SK-N-SH (cell line): ENCODE measurements around the gene PRDM13. TPM values are rescaled to one million over a fixed set of nuclear protein-coding genes. Genes with fewer than 3 reads are reported as not detected.

Source experiments
- CTCF ChIA-PET: fragments of 300-600, 350-600 bp; formaldehyde crosslinking; extraction: SDS; loops from one replicate; lab custom pipeline; 2021; lab: Yijun Ruan, JAX
- POLR2A ChIA-PET: fragments of 350-600 bp; sonication (Branson Sonifier 250); formaldehyde crosslinking; extraction: SDS; loops from one replicate; lab custom pipeline; 2020; ENCODE audit warnings: antibody characterized with exemption, inconsistent platforms; lab: Yijun Ruan, JAX
- DNase-seq: peaks from one replicate; pipeline ENCODE4 v3.0.0; 2012
- H2AFZ ChIP-seq: fragments of 200-600 bp; sonication (generic); 2 replicates; pipeline ENCODE4 v1.8.1; 2016; ENCODE audit warnings: antibody characterized with exemption, mild to moderate bottlenecking, low read depth
- H3F3A ChIP-seq: fragments of 200-600 bp; sonication (generic); replicated peaks from 2 replicates; pipeline ENCODE3; 2016; ENCODE audit warnings: antibody characterized with exemption, mild to moderate bottlenecking; ENCODE audit not compliant: insufficient read depth
- H3K27ac ChIP-seq, 2 experiments: fragments of 200-500 bp in 1 of 2; fragments of 200-600 bp in 1 of 2; sonication (Bioruptor generic) in 1 of 2; sonication (generic), shearing (Covaris generic) in 1 of 2; 2 replicates each; pipeline versions ENCODE4 v1.5.1 to v1.6.1; 2014 to 2016; ENCODE audit warnings: low read depth in 2 of 2, inconsistent platforms in 1 of 2, low read length in 1 of 2, mild to moderate bottlenecking in 1 of 2, mixed read lengths in 1 of 2
- H3K27me3 ChIP-seq: fragments of 200-600 bp; sonication (generic), shearing (Covaris generic); 2 replicates; pipeline ENCODE4 v1.6.1; 2016; ENCODE audit warnings: mixed run types; ENCODE audit not compliant: insufficient read depth
- H3K36me3 ChIP-seq, 2 experiments: fragments of 200-500 bp in 1 of 2; fragments of 200-600 bp in 1 of 2; sonication (Bioruptor generic) in 1 of 2; sonication (generic) in 1 of 2; replicated peaks in 1 of 2; 2 replicates each; pipeline versions ENCODE3 to v1.5.1; 2014 to 2016; ENCODE audit warnings: low read length in 1 of 2, mild to moderate bottlenecking in 1 of 2; ENCODE audit not compliant: insufficient read depth in 2 of 2, control insufficient read depth in 1 of 2
- H3K4me1 ChIP-seq, 2 experiments: fragments of 200-500 bp in 1 of 2; fragments of 200-600 bp in 1 of 2; sonication (Bioruptor generic) in 1 of 2; sonication (generic), shearing (Covaris generic) in 1 of 2; 2 replicates each; pipeline versions ENCODE4 v1.5.1 to v1.6.1; 2014 to 2016; ENCODE audit warnings: low read depth in 1 of 2, low read length in 1 of 2, mixed run types in 1 of 2; ENCODE audit not compliant: insufficient read depth in 2 of 2, control insufficient read depth in 1 of 2
- H3K4me2 ChIP-seq: fragments of 200-600 bp; sonication (generic), shearing (Covaris generic); 2 replicates; pipeline ENCODE4 v1.6.1; 2017; ENCODE audit warnings: mixed run types
- H3K4me3 ChIP-seq, 2 experiments: fragments of 200-500 bp in 1 of 2; fragments of 200-600 bp in 1 of 2; sonication (Bioruptor generic) in 1 of 2; sonication (generic), shearing (Covaris generic) in 1 of 2; 2 replicates each; pipeline versions ENCODE4 v1.5.1 to v1.8.1; 2014 to 2016; ENCODE audit warnings: low read depth in 2 of 2, inconsistent platforms in 1 of 2, low read length in 1 of 2, mild to moderate bottlenecking in 1 of 2, mixed read lengths in 1 of 2, moderate library complexity in 1 of 2
- H3K79me2 ChIP-seq: fragments of 200-600 bp; sonication (generic); 2 replicates; pipeline ENCODE4 v1.8.1; 2017; ENCODE audit warnings: mild to moderate bottlenecking; ENCODE audit not compliant: insufficient read depth
- H3K9ac ChIP-seq: fragments of 200-600 bp; sonication (generic); 2 replicates; pipeline ENCODE4 v1.6.1; 2017; ENCODE audit warnings: mixed run types
- H3K9me2 ChIP-seq: fragments of 200-600 bp; sonication (generic); 2 replicates; pipeline ENCODE4 v1.6.1; 2017; ENCODE audit warnings: mixed run types
- H3K9me3 ChIP-seq: fragments of 200-600 bp; sonication (generic); 2 replicates; pipeline ENCODE4 v1.6.1; 2017; ENCODE audit warnings: mixed run types, mild to moderate bottlenecking, moderate library complexity
- H4K20me1 ChIP-seq: fragments of 200-600 bp; sonication (generic); 2 replicates; pipeline ENCODE4 v1.6.1; 2017; ENCODE audit warnings: mild to moderate bottlenecking, mixed run types; ENCODE audit not compliant: insufficient read depth
- CTCF ChIP-seq: fragments of 200-600 bp; sonication (generic); IDR thresholded peaks from 2 replicates; pipeline ENCODE4 v1.6.1; 2017; ENCODE audit warnings: antibody characterized with exemption, mild to moderate bottlenecking, moderate library complexity
- EP300 ChIP-seq, 2 experiments: IDR thresholded peaks; 2 replicates each; pipeline versions ENCODE4 v1.4.0 to v1.6.1; 2012; ENCODE audit warnings: borderline replicate concordance in 1 of 2, low read depth in 1 of 2, low read length in 1 of 2
- IRF3 ChIP-seq: fragments of 150-350 bp; IDR thresholded peaks from 2 replicates; pipeline ENCODE4 v1.6.1; 2016; ENCODE audit warnings: mild to moderate bottlenecking, low read depth, low read length
- JUND ChIP-seq: IDR thresholded peaks from 2 replicates; pipeline ENCODE4 v1.4.0; 2012
- MEF2A ChIP-seq: IDR thresholded peaks from 2 replicates; pipeline ENCODE4 v1.4.0; 2012; ENCODE audit warnings: low read depth, borderline replicate concordance
- NFIC ChIP-seq: IDR thresholded peaks from 2 replicates; pipeline ENCODE4 v1.4.0; 2012; ENCODE audit warnings: borderline replicate concordance
- POLR2AphosphoS5 ChIP-seq: IDR thresholded peaks from 2 replicates; pipeline ENCODE4 v1.6.1; 2012; ENCODE audit warnings: low read depth, low read length
- RCOR1 ChIP-seq: fragments of 150-350 bp; IDR thresholded peaks from 2 replicates; pipeline ENCODE4 v1.6.1; 2017; ENCODE audit warnings: antibody characterized with exemption, low read length
- RFX5 ChIP-seq: IDR thresholded peaks from 2 replicates; pipeline ENCODE4 v1.6.1; 2012; ENCODE audit warnings: mild to moderate bottlenecking, improper control_type of control experiment, low read length
- RXRA ChIP-seq: IDR thresholded peaks from 2 replicates; pipeline ENCODE4 v1.4.0; 2012; ENCODE audit warnings: low read depth, mild to moderate bottlenecking, borderline replicate concordance
- SIN3A ChIP-seq: IDR thresholded peaks from 2 replicates; pipeline ENCODE4 v1.6.1; 2012; ENCODE audit warnings: low read depth, mild to moderate bottlenecking, low read length, moderate library complexity, borderline replicate concordance
- SMC3 ChIP-seq: IDR thresholded peaks from 2 replicates; pipeline ENCODE4 v1.6.1; 2012; ENCODE audit warnings: low read depth, low read length, improper control_type of control experiment
- TAF1 ChIP-seq: IDR thresholded peaks from 2 replicates; pipeline ENCODE4 v1.6.1; 2012; ENCODE audit warnings: low read depth, mild to moderate bottlenecking, low read length, moderate library complexity, borderline replicate concordance
- USF2 ChIP-seq: fragments of 150-350 bp; IDR thresholded peaks from 2 replicates; pipeline ENCODE4 v1.6.1; 2017; ENCODE audit warnings: antibody characterized with exemption, low read length, low read depth, borderline replicate concordance
- ZBTB33 ChIP-seq: IDR thresholded peaks from 2 replicates; pipeline ENCODE4 v1.4.0; 2012; ENCODE audit warnings: low read depth, borderline replicate concordance
- WGBS: methylation state at CpG from one replicate; pipeline ENCODE4 v1.1.6; 2017; ENCODE audit warnings: low lambda C conversion rate; 5-methylcytosine and 5-hydroxymethylcytosine counted together
- polyA plus RNA-seq, 3 experiments: library from polyadenylated mRNA; depleted of rRNA; stranded (reverse); fragments of >200 nt; gene quantifications; 2 replicates each; pipeline ENCODE4 v1.2.3, GENCODE V29; 2012
- TF ChIP-seq, protein P1 (sequence below): IDR thresholded peaks from 2 replicates; pipeline ENCODE4 v1.4.0; 2012; ENCODE audit warnings: low read depth, borderline replicate concordance
- TF ChIP-seq, protein P2 (sequence below): IDR thresholded peaks from 2 replicates; pipeline ENCODE4; 2012

PRDM13 gene
- polyA plus RNA-seq, 1 of the 3 experiments (the other 2 are of a cell fraction): 0.02 TPM

DNA sequence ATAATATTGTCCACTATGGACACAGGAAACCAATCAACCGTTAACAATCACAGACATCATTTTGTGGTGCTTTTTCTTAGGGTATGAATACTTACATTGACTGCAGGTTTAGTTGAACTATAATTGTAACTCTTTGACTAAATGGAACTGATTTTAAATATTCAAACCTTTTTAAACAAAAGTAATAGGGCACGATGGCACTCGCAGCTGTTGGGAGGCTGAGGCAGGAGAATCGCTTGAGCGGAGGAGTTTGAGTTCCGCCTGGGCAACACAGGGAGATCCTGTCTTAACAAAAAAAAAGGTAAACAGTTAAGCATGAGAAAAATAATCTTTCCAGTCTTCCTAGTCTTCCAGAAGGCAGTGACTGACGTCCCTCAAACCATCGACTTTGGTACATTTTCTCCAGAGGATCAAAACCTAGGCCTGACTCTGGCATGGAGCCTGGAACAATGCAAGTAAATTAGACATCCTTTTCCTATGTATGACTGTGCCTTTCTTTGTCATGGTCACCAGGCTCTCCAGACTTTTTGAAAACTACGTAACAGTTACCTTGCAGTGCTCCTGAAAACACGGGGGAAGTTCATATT is 16.6 kb upstream of the PRDM13 start:
- Histone ChIP-seq H3K4me2 (no peak overlapping the region), H2AFZ (no peak overlapping the region), H3K9me2 (no peaks in the 10 kb centered on the region), H3K4me1 (peaks cover 0 to 12% of the 10 kb centered on the region in 2 experiments; a peak in 1 of 4 replicates), H3K27ac (no peak overlapping the region), H3K27me3 (peaks cover 38% of the 10 kb centered on the region), H3K36me3 (no peaks in the 10 kb centered on the region), H3K9ac (no peak overlapping the region), H3K79me2 (no peaks in the 10 kb centered on the region), H3F3A (no peaks in the 10 kb centered on the region), H3K4me3 (no peak overlapping the region; a peak in 1 of 4 replicates)
- ChIA-PET CTCF (interaction anchor here (0.8 to 2.8 kb wide), 8 partner anchors 19 to 156 kb away, joined by 3 to 35 read pairs (median 4); no protein-coding TSS in a partner anchor), POLR2A (interaction anchor here (1.0 kb wide), 1 partner anchor 21 kb away, joined by 4 read pairs; the partner anchor contains the start of gene CCNC)
- no peak for DNase-seq
- 50% methylated on average over 10 of the region's 10 CpGs for WGBS
- no peak for TF ChIP-seq MEF2A
- no peak for TF ChIP-seq CTCF
- no peak for TF ChIP-seq RCOR1
- TF ChIP-seq NFIC: no peak
- TF ChIP-seq, protein P1, sequence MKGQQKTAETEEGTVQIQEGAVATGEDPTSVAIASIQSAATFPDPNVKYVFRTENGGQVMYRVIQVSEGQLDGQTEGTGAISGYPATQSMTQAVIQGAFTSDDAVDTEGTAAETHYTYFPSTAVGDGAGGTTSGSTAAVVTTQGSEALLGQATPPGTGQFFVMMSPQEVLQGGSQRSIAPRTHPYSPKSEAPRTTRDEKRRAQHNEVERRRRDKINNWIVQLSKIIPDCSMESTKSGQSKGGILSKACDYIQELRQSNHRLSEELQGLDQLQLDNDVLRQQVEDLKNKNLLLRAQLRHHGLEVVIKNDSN: no peak
- TF ChIP-seq TAF1: no peak
- TF ChIP-seq RXRA: no peak
- TF ChIP-seq IRF3: no peak
- TF ChIP-seq SIN3A: no peak
- TF ChIP-seq EP300 (IDR thresholded peaks at IDR 0.05; ENCODE audit: borderline replicate concordance in 1 of 2, low read depth in 1 of 2, low read length in 1 of 2): no peak
- no peak for TF ChIP-seq POLR2AphosphoS5
- TF ChIP-seq SMC3: no peak
- TF ChIP-seq JUND: no peak
- no peak for TF ChIP-seq RFX5
- no peak for TF ChIP-seq ZBTB33
- TF ChIP-seq, protein P2, sequence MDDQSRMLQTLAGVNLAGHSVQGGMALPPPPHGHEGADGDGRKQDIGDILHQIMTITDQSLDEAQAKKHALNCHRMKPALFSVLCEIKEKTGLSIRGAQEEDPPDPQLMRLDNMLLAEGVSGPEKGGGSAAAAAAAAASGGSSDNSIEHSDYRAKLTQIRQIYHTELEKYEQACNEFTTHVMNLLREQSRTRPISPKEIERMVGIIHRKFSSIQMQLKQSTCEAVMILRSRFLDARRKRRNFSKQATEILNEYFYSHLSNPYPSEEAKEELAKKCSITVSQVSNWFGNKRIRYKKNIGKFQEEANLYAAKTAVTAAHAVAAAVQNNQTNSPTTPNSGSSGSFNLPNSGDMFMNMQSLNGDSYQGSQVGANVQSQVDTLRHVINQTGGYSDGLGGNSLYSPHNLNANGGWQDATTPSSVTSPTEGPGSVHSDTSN: no peak
- TF ChIP-seq USF2: no peak
- TF ChIP-seq, all 33 proteins: peak for 0
- Histone ChIP-seq H3K9me3 (no peaks in the 10 kb centered on the region), H4K20me1 (no peaks in the 10 kb centered on the region)
